Stimulated activated CD8-positive, alpha-beta memory T cell treated with anti-CD3 and anti-CD28 coated beads, Interleukin-7, amount 100 ng/mL, for 4 hours (primary cell): ENCODE data around the gene ZBTB4.

Experiments
- DNase-seq, 2 donors: peaks; one replicate each; pipeline ENCODE4 v3.0.0-alpha.2; 2020; ENCODE audit warnings: low read depth in 2 of 2

ZBTB4 gene

GRCh38 chr17:7479213-7480088 lies at the start of gene ZBTB4:
Gene ZBTB4, minus strand, starts transcription at chr17:7479631. Its CDS starts 12,830 bp downstream, at chr17:7466801.
- peak in 1 of 2 donors; percentile 65 for DNase-seq

GRCh38 chr17:7528842-7529241 lies 49.4 kb upstream of the ZBTB4 start:
- DNase-seq = no peak

GRCh38 chr17:7523033-7523432 lies 43.6 kb upstream of the ZBTB4 start:
- peak in 1 of 2 donors; percentile 27 for DNase-seq

GRCh38 chr17:7515911-7516610 lies 36.6 kb upstream of the ZBTB4 start:
- DNase-seq = no peak

- DNase-seq = no peak
These were observed 34.5 kb upstream of the ZBTB4 start for GRCh38 chr17:7513850-7514419.

GRCh38 chr17:7512824-7513540 lies 33.6 kb upstream of the ZBTB4 start:
- no peak for DNase-seq

GRCh38 chr17:7512105-7512504 lies 32.7 kb upstream of the ZBTB4 start:
- DNase-seq = no peak

GRCh38 chr17:7511108-7511507 lies 31.7 kb upstream of the ZBTB4 start:
- no peak for DNase-seq

- DNase-seq = no peak
These were observed 30.5 kb upstream of the ZBTB4 start for GRCh38 chr17:7509937-7510336.

- no peak for DNase-seq
These were observed 29.4 kb upstream of the ZBTB4 start for GRCh38 chr17:7508846-7509245.

- no peak for DNase-seq
These were observed 28.7 kb upstream of the ZBTB4 start for GRCh38 chr17:7508145-7508544.

GRCh38 chr17:7503521-7503920 lies 24.1 kb upstream of the ZBTB4 start:
- DNase-seq = no peak

GRCh38 chr17:7502987-7503386 lies 23.6 kb upstream of the ZBTB4 start:
- DNase-seq = no peak

- no peak for DNase-seq
These were observed 22.9 kb upstream of the ZBTB4 start for GRCh38 chr17:7502171-7502847.

GRCh38 chr17:7501729-7502128 lies 22.3 kb upstream of the ZBTB4 start:
- DNase-seq = no peak

GRCh38 chr17:7499161-7499560 lies 19.7 kb upstream of the ZBTB4 start:
- no peak for DNase-seq

- no peak for DNase-seq
These were observed 18.2 kb upstream of the ZBTB4 start for GRCh38 chr17:7497636-7498035.

GRCh38 chr17:7497228-7497627 lies 17.8 kb upstream of the ZBTB4 start:
- DNase-seq = no peak

GRCh38 chr17:7496470-7497183 lies 17.2 kb upstream of the ZBTB4 start:
- no peak for DNase-seq

- no peak for DNase-seq
These were observed 16.5 kb upstream of the ZBTB4 start for GRCh38 chr17:7495906-7496434.

GRCh38 chr17:7493941-7494340 lies 14.5 kb upstream of the ZBTB4 start:
- no peak for DNase-seq
